Measurements from ENCODE around the gene CCDC92. TPM values are rescaled to one million over a fixed set of nuclear protein-coding genes. Genes with fewer than 3 reads are reported as not detected.
A peak's percentile ranks its signal among the peaks of the same experiment; 100 is the strongest.

CCDC92 gene
- total and polyA plus RNA-seq, 2 donors (not counting 3 experiments of a cell fraction or from before 2014, with no cell fraction given) = 41.2 to 41.6 TPM

- FAIRE-seq = peak; percentile 85
- ChIA-PET CTCF (interaction anchor here (0.6 to 6.3 kb wide), 18 partner anchors 8 to 225 kb away, joined by 3 to 106 read pairs (median 3); partner anchors contain the start of gene DNAH10), POLR2A (no interaction called here)
- no peaks in the 10 kb centered on the region for H3K9me3 ChIP-seq (replicated peaks; ENCODE audit: control insufficient read depth, insufficient read depth, low read length)
- no peak overlapping the region for H3K9ac ChIP-seq (replicated peaks; ENCODE audit: extremely low read depth, insufficient read depth, low read length)
- dilution Hi-C loops (cut with MboI; ENCODE audit: extremely low pct_ligation_motif_present, low sequenced_read_pairs) = no loop called here
- H3K4me2 ChIP-seq (ENCODE audit: insufficient read depth, low read length) = no peak overlapping the region
- peaks cover 20% of the 10 kb centered on the region for H3K79me2 ChIP-seq (ENCODE audit: control insufficient read depth, insufficient read depth, low read length)
- H3K4me3 ChIP-seq (replicated peaks in 1 of 3; ENCODE audit: insufficient read depth in 1 of 3, low read depth in 1 of 3, low read length in 3 of 3) = no peak overlapping the region
- H2AFZ ChIP-seq (ENCODE audit: low read depth, low read length) = no peak overlapping the region
- H3K27me3 ChIP-seq (ENCODE audit: control insufficient read depth in 2 of 2, insufficient read depth in 2 of 2, low read length in 2 of 2) = no peaks in the 10 kb centered on the region
- no peaks in the 10 kb centered on the region for H3K9me1 ChIP-seq (replicated peaks; ENCODE audit: control insufficient read depth, extremely low read depth, insufficient read depth, low read length)
- H4K20me1 ChIP-seq (replicated peaks; ENCODE audit: control insufficient read depth, extremely low read depth, insufficient read depth, low read length) = no peaks in the 10 kb centered on the region
- peaks cover 5 to 19% of the 10 kb centered on the region in 2 experiments for H3K36me3 ChIP-seq (ENCODE audit: control insufficient read depth in 2 of 2, extremely low read depth in 1 of 2, insufficient read depth in 2 of 2, low read length in 2 of 2)
- DNase-seq (ENCODE audit: low read depth, low spot score) = peak; percentile 60
- intact Hi-C loops (cut with micrococcal nuclease) = loop anchor here (1.0 to 5.0 kb wide), 2 partner anchors 79 to 182 kb away; no protein-coding TSS in a partner anchor
- TF ChIP-seq, protein P1, sequence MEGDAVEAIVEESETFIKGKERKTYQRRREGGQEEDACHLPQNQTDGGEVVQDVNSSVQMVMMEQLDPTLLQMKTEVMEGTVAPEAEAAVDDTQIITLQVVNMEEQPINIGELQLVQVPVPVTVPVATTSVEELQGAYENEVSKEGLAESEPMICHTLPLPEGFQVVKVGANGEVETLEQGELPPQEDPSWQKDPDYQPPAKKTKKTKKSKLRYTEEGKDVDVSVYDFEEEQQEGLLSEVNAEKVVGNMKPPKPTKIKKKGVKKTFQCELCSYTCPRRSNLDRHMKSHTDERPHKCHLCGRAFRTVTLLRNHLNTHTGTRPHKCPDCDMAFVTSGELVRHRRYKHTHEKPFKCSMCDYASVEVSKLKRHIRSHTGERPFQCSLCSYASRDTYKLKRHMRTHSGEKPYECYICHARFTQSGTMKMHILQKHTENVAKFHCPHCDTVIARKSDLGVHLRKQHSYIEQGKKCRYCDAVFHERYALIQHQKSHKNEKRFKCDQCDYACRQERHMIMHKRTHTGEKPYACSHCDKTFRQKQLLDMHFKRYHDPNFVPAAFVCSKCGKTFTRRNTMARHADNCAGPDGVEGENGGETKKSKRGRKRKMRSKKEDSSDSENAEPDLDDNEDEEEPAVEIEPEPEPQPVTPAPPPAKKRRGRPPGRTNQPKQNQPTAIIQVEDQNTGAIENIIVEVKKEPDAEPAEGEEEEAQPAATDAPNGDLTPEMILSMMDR (IDR thresholded peaks at IDR 0.05; ENCODE audit: extremely low read depth in 1 of 2, insufficient read depth in 1 of 2, low read depth in 1 of 2, low read length in 2 of 2) = peak; percentile 56 to 62
- TF ChIP-seq, protein P2, sequence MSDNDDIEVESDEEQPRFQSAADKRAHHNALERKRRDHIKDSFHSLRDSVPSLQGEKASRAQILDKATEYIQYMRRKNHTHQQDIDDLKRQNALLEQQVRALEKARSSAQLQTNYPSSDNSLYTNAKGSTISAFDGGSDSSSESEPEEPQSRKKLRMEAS (IDR thresholded peaks at IDR 0.05; ENCODE audit: insufficient read depth, insufficient read length) = no peak
- H3K27ac ChIP-seq (ENCODE audit: insufficient read depth, low read depth, low read length) = no peak overlapping the region
- H3K4me1 ChIP-seq (ENCODE audit: control insufficient read depth, extremely low read depth, insufficient read depth, low read length) = no peaks in the 10 kb centered on the region
- BruUV-seq (replicated peaks) = no TSS peak
Observed at GRCh38 chr12:123983822-123984485, 11.3 kb upstream of the CCDC92 start.

DNA sequence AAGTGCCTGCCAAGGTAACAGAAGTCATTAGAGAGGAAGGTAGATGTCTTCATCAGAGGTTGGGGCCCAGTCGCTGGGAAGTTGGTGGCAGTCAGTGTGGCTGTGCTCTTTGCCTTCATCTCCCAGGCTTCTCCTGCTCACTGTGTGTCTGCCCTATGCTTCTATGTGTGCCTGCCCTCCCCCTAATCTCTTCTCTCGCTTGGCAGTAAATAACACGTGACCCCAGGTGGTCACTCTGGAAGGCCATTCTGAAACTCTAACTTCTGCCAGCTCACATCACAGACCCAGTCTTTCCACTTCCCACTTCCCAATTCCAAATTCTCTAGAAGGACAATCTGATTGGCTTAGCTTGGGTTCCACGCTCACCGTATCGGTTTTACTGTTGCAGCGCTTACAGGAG lies 9.6 kb upstream of the CCDC92 start:
- no peaks in the 10 kb centered on the region for H3K4me1 ChIP-seq (ENCODE audit: control insufficient read depth, extremely low read depth, insufficient read depth, low read length)
- no peak overlapping the region for H3K4me2 ChIP-seq (ENCODE audit: insufficient read depth, low read length)
- peaks cover 20% of the 10 kb centered on the region for H3K79me2 ChIP-seq (ENCODE audit: control insufficient read depth, insufficient read depth, low read length)
- BruUV-seq (replicated peaks) = no TSS peak
- no peaks in the 10 kb centered on the region for H3K9me1 ChIP-seq (replicated peaks; ENCODE audit: control insufficient read depth, extremely low read depth, insufficient read depth, low read length)
- no peaks in the 10 kb centered on the region for H3K27me3 ChIP-seq (ENCODE audit: control insufficient read depth in 2 of 2, insufficient read depth in 2 of 2, low read length in 2 of 2)
- TF ChIP-seq POLR2A (IDR thresholded peaks at IDR 0.05; ENCODE audit: low read depth, low read length) (no peak), POLR2AphosphoS5 (IDR thresholded peaks at IDR 0.05; ENCODE audit: insufficient read depth, low read depth, low read length) (no peak), GATA2 (IDR thresholded peaks at IDR 0.05; ENCODE audit: insufficient read depth, insufficient read length, low read depth, low read length) (no peak), MYC (IDR thresholded peaks at IDR 0.05; ENCODE audit: low read depth, low read length) (no peak), FOS (IDR thresholded peaks at IDR 0.05; ENCODE audit: borderline replicate concordance, insufficient read depth, low read length) (no peak), JUN (IDR thresholded peaks at IDR 0.05; ENCODE audit: borderline replicate concordance, insufficient read depth, insufficient read length, low read depth) (no peak), EZH2 (IDR thresholded peaks at IDR 0.05; ENCODE audit: borderline replicate concordance, low read depth, low read length, severe bottlenecking) (no peak)
- TF ChIP-seq, protein P1 (IDR thresholded peaks at IDR 0.05; ENCODE audit: extremely low read depth in 1 of 2, insufficient read depth in 1 of 2, low read depth in 1 of 2, low read length in 2 of 2) = no peak
- TF ChIP-seq, protein P2 (IDR thresholded peaks at IDR 0.05; ENCODE audit: insufficient read depth, insufficient read length) = no peak
- H2AFZ ChIP-seq (ENCODE audit: low read depth, low read length) = no peak overlapping the region
- intact Hi-C loops (cut with micrococcal nuclease) (loop anchor here (5.0 kb wide), 1 partner anchor 180 kb away; no protein-coding TSS in a partner anchor), dilution Hi-C loops (cut with MboI; ENCODE audit: extremely low pct_ligation_motif_present, low sequenced_read_pairs) (no loop called here)
- no peaks in the 10 kb centered on the region for H3K9me3 ChIP-seq (replicated peaks; ENCODE audit: control insufficient read depth, insufficient read depth, low read length)
- peaks cover 0 to 12% of the 10 kb centered on the region in 2 experiments for H3K36me3 ChIP-seq (ENCODE audit: control insufficient read depth in 2 of 2, extremely low read depth in 1 of 2, insufficient read depth in 2 of 2, low read length in 2 of 2)
- FAIRE-seq = no peak
- no peaks in the 10 kb centered on the region for H4K20me1 ChIP-seq (replicated peaks; ENCODE audit: control insufficient read depth, extremely low read depth, insufficient read depth, low read length)
- no peak overlapping the region for H3K4me3 ChIP-seq (replicated peaks in 1 of 3; ENCODE audit: insufficient read depth in 1 of 3, low read depth in 1 of 3, low read length in 3 of 3)
- ChIA-PET CTCF (interaction anchor here (0.6 to 6.3 kb wide), 4 partner anchors 8 to 182 kb away, joined by 3 to 106 read pairs (median 4); no protein-coding TSS in a partner anchor), POLR2A (no interaction called here)
- no peak overlapping the region for H3K27ac ChIP-seq (ENCODE audit: insufficient read depth, low read depth, low read length)
- DNase-seq (ENCODE audit: low read depth, low spot score) = no peak
- H3K9ac ChIP-seq (replicated peaks; ENCODE audit: extremely low read depth, insufficient read depth, low read length) = no peak overlapping the region
